ENCODE results near the gene COX8A.

DNA sequence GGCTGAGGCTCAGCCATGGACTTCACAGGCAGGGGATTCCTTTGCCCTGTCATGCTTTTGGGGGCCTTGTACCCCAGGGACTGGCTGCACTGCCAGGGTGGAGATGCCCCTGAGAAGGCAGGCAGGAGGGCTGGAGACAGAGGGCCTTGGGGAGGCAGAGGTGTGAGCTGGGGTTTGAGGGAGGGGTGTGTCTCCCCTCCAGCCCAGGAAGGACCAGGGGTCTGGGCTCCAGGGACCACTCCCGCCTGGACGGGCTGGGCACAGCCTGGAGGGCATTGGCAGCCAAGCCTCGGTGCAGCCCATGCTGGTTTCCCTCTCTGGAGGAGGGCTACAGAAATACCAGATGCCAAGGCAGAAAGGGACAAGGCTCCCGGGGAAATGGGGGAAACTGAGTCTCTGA, 31.3 kb downstream of the COX8A start:
- TF ChIP-seq POLR2A (IDR thresholded peaks at IDR 0.05) = no peak
- TF ChIP-seq, protein P1, sequence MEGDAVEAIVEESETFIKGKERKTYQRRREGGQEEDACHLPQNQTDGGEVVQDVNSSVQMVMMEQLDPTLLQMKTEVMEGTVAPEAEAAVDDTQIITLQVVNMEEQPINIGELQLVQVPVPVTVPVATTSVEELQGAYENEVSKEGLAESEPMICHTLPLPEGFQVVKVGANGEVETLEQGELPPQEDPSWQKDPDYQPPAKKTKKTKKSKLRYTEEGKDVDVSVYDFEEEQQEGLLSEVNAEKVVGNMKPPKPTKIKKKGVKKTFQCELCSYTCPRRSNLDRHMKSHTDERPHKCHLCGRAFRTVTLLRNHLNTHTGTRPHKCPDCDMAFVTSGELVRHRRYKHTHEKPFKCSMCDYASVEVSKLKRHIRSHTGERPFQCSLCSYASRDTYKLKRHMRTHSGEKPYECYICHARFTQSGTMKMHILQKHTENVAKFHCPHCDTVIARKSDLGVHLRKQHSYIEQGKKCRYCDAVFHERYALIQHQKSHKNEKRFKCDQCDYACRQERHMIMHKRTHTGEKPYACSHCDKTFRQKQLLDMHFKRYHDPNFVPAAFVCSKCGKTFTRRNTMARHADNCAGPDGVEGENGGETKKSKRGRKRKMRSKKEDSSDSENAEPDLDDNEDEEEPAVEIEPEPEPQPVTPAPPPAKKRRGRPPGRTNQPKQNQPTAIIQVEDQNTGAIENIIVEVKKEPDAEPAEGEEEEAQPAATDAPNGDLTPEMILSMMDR (IDR thresholded peaks at IDR 0.05) = no peak
